Stimulated activated naive CD4-positive, alpha-beta T cell treated with Interleukin-2 at 50 U/mL for 16 hours (primary cell): ENCODE measurements around the gene RNU6-9.
A peak's percentile ranks its signal among the peaks of the same experiment; 100 is the strongest.

Experiments
- DNase-seq: peaks from one replicate; lab custom pipeline; 2025; lab: John Stamatoyannopoulos, UW

The RNU6-9 gene

GRCh38 chr19:919199-920050, 26.1 kb downstream of the RNU6-9 start:
- peak; percentile 24 for DNase-seq

- peak; percentile 62 for DNase-seq
Measured at GRCh38 chr19:920051-920864, 27.0 kb downstream of the RNU6-9 start.

DNA sequence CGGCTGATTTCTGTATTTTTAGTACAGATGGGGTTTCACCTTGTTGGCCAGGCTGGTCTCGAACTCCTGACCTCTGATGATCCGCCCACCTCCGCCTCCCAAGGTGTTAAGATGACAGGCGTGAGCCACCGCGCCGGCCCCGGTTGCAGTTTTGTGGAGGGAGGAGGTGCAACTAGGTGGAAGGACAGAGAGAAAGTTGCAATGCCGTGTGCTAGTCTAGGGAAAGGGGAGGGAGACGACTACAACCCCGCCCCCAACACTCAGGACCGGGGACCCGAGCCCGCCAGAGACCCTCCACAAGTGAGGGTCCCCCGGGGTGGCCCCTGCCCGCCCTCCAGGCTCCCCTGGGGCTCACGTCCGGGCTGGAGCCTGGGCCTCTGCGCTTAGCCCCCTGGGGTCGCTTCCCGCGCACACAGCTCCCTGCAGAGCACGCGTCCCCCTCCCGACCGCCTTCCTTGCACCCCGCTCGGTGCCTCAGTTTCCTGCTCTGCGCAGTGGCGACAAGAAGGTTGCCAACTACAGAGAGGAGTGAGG, 31.3 kb downstream of the RNU6-9 start:
- peak; percentile 24 for DNase-seq

DNA sequence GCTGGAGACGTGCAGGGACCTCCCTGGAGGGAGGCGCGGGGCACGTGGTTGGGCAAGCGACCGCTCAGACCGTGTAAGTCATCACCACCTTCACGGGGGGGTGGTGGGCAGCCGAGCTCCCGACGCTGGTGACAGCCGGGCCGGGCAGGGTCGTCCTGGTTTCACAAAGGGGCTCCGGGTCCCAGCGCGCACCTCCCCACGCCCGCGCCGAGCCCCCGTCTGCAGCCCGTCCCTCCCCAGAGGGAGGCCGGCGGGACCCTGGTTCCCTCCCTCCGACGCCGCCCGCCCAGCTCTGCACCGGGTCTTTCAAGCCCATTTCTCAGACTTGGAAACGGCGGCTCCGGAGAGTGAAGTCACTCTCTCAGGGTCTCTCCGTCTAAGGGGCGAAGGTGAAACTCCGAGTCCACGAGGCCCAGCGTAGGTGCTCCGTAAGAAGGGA, 31.8 kb downstream of the RNU6-9 start:
- DNase-seq: peak; percentile 71

DNA sequence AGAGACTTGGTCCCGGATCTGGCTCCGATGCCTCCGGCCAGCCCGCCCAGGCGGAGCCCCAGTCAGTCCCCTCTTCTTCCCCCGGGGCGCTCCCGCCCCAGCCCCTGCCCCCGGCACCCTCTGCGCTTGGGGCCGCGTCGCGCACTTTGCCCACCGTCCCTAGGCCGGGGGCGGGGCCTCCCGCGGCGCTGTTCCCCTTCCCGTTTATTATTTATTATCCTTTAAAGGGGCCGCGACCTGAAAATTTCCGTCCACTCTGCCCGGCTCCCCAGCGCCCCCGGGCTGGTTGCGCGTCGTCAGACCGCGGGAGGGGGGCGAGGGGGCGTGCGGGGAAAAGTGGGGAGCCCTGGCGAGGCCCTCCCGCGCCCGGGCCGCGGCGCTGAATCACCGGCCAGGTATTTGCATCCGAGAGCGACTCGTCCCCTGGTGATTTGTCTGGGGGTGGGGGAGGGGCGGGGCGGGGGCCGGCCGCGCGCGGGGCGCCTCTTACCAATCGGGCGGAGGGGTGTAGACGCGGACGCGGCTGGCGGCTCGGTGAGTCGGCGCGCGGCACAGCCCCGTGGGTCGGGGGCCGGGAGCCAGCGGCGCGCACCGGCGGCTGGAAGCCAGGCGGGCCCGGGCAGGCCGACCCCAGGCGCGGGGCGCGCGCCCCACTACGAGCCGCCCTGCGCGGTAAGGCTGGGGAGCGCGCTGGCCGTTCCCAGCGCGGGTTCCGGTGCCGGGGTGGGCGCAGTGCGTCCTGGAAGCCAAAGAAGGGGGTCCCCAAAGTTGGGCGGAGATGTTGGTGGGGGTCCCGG, 32.4 kb downstream of the RNU6-9 start, which contains the start of gene ARID3A:
TSS of gene ARID3A (plus strand) at position 510 of the 797 bp plus-strand sequence. CDS start 3,494 bp downstream, outside the sequence.
- peak; percentile 71 for DNase-seq

DNA sequence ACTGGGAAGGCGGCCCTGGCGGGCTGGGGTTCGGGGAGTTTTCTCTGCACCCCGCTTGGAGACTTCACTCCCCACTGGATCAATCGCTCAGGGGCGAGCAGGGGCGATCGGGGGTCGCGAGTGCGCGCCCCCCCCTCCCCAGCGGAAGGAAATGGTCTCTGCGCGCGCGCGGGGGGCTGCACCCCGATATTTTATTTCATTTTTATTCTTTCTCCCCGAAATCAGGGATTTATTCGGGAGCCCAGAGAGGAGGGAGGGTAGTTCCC, 33.0 kb downstream of the RNU6-9 start:
- no peak for DNase-seq

GRCh38 chr19:926589-927350, 33.5 kb downstream of the RNU6-9 start:
- peak; percentile 30 for DNase-seq

- no peak for DNase-seq
Measured at GRCh38 chr19:927351-927779, 34.1 kb downstream of the RNU6-9 start.

DNA sequence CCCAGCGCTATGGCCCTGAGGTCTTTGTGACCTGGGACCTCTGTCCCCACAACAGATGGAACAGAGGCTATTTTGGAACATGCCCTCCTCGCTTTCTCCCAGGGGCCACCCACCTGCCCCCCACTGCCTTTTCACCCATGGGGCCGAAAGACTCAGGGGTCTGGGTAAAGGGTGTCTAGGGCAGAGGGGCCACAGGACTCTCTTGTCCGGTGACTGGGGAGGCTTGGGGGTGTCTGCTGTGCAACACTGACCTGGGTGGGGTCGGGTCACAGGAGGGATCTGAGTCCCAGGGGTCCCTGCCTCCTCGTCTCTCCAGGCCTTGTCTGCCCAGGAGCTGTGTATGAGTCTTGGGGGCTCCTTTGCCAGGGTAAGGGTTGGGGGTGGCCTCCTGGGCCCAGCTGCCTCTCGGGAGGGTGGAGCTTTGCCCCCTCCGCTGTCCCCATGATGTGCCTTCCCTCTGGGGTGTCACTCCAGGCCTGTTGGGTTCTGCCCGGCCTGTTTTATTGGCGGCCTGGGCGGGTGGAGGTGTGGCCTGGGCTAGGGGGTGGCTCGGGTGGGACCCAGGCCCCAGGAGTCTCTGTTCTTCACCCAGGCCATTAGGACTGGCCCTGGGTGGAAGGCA, 34.6 kb downstream of the RNU6-9 start:
- no peak for DNase-seq

DNA sequence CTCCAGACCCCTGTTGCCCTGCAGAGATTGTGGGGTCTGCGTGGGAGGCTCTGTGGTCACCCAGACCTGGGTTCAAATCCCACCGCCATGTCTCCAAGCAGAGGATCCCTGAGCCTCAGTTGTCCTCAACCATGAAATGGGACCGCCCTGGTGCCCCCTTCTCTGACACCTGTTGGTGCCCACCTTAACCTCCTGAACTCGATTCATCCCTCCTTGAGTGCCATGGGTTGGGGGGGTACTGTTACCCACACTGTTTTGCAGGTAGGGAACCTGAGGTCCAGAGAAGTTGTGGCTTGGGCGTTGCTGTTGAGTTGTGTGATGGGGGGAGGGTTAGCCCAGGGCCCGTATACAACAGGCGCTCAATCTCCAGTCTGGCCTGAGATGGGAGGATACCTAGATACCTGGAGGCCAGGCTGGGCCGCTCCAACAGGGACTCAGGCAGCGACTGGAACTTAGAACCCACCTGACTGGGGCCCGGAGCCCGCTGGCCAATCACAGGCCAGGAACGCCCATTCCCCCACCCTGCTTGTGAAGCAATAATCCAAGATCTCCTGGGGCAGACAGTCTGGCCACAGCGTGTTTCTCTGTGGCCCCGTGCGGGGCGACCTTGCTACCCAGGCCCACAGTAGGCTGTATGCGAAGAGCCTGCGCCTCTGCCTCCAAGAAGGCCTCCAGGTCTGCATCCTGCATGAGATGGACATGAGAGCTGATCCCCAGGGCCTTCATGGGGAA, 35.4 kb downstream of the RNU6-9 start:
- DNase-seq: no peak

DNA sequence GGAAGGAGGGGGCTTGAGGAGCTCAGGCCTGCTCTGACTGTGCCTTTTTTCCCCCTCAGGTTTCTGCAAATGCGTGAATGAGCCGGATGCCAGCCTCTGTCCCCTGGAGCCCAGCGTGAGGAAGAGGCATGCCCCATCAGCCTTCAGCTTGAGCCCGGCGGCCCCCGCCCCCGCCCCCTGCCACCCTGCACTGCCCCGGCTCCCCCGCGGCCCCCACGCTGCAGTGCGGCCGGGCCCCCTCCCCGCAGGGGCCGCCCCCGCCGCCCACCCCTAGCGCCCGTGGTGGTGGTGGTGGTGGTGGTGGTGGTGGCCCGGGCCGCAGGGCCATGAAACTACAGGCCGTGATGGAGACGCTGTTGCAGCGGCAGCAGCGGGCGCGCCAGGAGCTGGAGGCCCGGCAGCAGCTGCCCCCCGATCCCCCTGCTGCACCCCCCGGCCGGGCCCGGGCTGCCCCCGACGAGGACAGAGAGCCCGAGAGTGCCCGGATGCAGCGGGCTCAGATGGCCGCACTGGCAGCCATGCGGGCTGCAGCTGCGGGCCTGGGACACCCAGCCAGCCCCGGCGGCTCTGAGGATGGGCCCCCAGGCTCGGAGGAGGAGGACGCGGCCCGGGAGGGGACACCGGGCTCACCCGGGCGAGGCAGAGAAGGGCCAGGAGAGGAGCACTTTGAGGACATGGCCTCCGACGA, 36.1 kb downstream of the RNU6-9 start:
- no peak for DNase-seq

DNA sequence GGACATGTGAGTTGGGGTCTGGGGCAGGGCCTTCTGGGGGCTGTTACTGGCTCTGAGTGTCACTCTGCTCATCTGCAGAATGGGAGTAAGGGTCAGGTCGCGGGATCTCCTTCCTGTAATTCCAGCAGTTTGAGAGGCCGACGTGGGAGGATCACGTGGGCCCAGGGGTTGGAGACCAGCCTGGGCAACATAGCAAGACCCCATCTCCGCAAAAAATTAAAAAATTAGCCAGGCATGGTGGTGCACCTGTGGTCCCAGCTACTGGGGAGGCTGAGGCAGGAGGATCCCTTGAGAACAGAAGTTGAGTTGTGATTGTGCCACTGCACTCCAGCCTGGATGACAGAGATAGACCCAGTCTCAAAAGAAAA, 36.6 kb downstream of the RNU6-9 start:
- no peak for DNase-seq

DNA sequence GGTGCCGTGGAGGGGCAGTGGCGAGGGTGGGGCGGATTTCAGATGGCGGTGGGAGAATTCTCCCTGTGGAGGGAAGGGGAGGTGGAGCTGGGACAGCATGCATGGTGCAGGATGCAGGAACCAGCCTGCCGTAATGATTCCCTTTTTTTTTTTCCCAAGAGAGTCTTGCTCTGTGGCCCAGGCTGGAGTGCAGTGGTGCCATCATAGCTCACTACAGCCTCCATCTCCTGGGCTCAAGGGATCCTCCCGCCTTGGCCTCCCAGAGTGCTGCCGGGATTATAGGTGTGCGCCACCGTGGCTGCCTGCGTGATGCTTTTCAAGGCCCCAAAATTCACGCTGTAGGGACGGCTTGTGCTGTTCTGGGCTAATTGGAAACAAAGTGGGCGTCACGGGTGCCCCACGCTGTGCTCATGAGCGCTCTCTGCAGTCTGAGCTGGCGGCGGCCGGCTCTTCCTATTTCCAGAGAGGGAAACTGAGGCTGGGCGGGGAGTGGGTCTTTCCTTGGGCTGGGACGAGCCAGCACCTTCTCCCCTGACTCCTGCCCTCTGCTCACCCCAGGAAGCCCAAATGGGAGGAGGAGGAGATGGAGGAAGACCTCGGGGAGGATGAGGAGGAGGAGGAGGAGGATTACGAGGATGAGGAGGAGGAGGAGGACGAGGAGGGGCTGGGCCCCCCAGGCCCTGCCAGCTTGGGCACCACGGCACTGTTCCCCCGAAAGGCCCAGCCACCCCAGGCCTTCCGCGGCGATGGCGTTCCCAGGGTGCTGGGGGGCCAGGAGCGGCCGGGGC, 38.8 kb downstream of the RNU6-9 start:
- DNase-seq: no peak

GRCh38 chr19:932648-933552, 39.6 kb downstream of the RNU6-9 start:
- no peak for DNase-seq

- no peak for DNase-seq
Measured at GRCh38 chr19:933553-933882, 40.2 kb downstream of the RNU6-9 start.

DNA sequence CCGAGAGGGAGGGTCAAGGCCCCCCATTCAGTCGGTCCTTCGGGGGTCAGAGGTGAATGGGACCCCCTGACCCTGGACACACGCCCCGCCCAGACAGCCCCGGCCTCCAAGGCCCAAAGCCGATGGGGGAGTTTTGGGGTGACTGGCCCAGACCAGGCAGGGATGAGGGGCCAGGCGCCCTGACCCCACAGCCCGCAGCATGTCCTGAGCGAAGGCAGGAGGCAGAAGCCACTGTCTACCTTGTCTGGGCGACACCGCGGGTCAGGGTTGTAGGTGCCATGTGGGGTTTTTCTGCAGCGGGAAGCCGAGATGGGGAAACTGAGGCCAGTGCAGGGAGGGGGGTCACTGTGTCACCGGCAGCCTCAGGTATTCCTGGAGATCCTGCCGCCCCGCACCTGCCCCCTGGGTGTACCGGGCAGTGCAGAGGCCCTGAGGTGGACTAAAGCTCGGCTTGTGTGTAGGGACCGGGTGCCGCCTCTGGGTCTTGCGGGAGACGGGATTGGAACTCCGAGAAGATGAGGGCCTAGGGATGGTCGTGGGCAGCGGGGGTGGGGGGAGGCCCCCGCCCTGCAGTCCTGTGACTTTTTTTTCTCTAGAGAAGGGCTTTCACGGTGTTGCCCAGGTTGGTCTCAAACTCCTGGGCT, 41.0 kb downstream of the RNU6-9 start:
- no peak for DNase-seq

- no peak for DNase-seq
Measured at GRCh38 chr19:934865-935479, 41.7 kb downstream of the RNU6-9 start.
